Neural cell (in vitro differentiated cells): ENCODE results near the gene COQ10A. TPM values are rescaled to one million over a fixed set of nuclear protein-coding genes. Genes with fewer than 3 reads are reported as not detected.
A peak's percentile ranks its signal among the peaks of the same experiment; 100 is the strongest.

Experiments
- H2AFZ ChIP-seq: fragments of 200-600, 300-800 bp; sonication (generic), shearing (Covaris generic); 2 replicates; pipeline ENCODE4 v1.6.0; 2014; ENCODE audit warnings: low read depth, mild to moderate bottlenecking, antibody characterized with exemption, low read length, moderate library complexity
- H3F3A ChIP-seq: fragments of 200-600 bp; shearing (Covaris generic); 2 replicates; pipeline ENCODE4 v1.6.1; 2016; ENCODE audit warnings: mild to moderate bottlenecking, moderate library complexity, mixed read lengths, antibody characterized with exemption, low read length; ENCODE audit not compliant: insufficient read depth, poor library complexity, severe bottlenecking
- H3K27ac ChIP-seq: fragments of 200-600, 300-800 bp; sonication (generic), shearing (Covaris generic); 2 replicates; pipeline ENCODE4 v1.5.1; 2014; ENCODE audit warnings: mild to moderate bottlenecking, low read length, moderate library complexity
- H3K27me3 ChIP-seq: fragments of 300-800, 200-600 bp; sonication (generic), shearing (Covaris generic); 2 replicates; pipeline ENCODE4 v1.6.0; 2014; ENCODE audit warnings: mild to moderate bottlenecking, low read depth, low read length, moderate library complexity; ENCODE audit not compliant: insufficient read depth
- H3K36me3 ChIP-seq: fragments of 300-800, 200-600 bp; sonication (generic), shearing (Covaris generic); 2 replicates; pipeline ENCODE4 v1.5.1; 2014; ENCODE audit warnings: mild to moderate bottlenecking, antibody characterized with exemption, low read length, moderate library complexity; ENCODE audit not compliant: insufficient read depth
- H3K4me2 ChIP-seq: fragments of 300-800, 200-600 bp; sonication (generic), shearing (Covaris generic); 2 replicates; pipeline ENCODE4 v1.6.0; 2014; ENCODE audit warnings: mild to moderate bottlenecking, low read length
- H3K4me3 ChIP-seq: fragments of 300-800, 200-600 bp; sonication (generic), shearing (Covaris generic); 2 replicates; pipeline ENCODE4 v1.5.1; 2014; ENCODE audit warnings: mild to moderate bottlenecking, low read length, moderate library complexity
- H3K79me2 ChIP-seq: fragments of 200-600 bp; shearing (Covaris generic); replicated peaks from 2 replicates; pipeline ENCODE4 v1.6.0; 2014; ENCODE audit warnings: mild to moderate bottlenecking, low read length, moderate library complexity; ENCODE audit not compliant: insufficient read depth
- H3K9ac ChIP-seq: fragments of 300-800, 200-600 bp; sonication (generic), shearing (Covaris generic); 2 replicates; pipeline ENCODE4 v1.6.1; 2016; ENCODE audit warnings: mild to moderate bottlenecking, low read length, mixed read lengths
- H3K9me2 ChIP-seq: fragments of 200-600 bp; shearing (Covaris generic); 2 replicates; pipeline ENCODE4 v1.6.1; 2016; ENCODE audit warnings: mild to moderate bottlenecking, low read length, mixed read lengths; ENCODE audit not compliant: insufficient read depth
- H3K9me3 ChIP-seq: fragments of 200-600, 300-800 bp; sonication (generic), shearing (Covaris generic); 2 replicates; pipeline ENCODE4 v1.6.1; 2016; ENCODE audit warnings: mild to moderate bottlenecking, mixed run types, low read length, moderate library complexity, mixed read lengths
- H4K20me1 ChIP-seq: fragments of 200-600 bp; shearing (Covaris generic); 2 replicates; pipeline ENCODE4 v1.6.1; 2016; ENCODE audit warnings: mild to moderate bottlenecking, mixed run types; ENCODE audit not compliant: insufficient read depth
- EP300 ChIP-seq: fragments of 450-650 bp; conservative IDR thresholded peaks from 2 replicates; pipeline ENCODE4 v1.6.1; 2014; ENCODE audit warnings: antibody characterized with exemption, mild to moderate bottlenecking, moderate library complexity; ENCODE audit not compliant: poor library complexity, severe bottlenecking
- EZH2 ChIP-seq: fragments of 200-600, 300-800 bp; shearing (Covaris generic), sonication (generic); IDR thresholded peaks from 2 replicates; pipeline ENCODE4 v1.6.1; 2014; ENCODE audit warnings: antibody characterized with exemption, low read length, borderline replicate concordance, mild to moderate bottlenecking; ENCODE audit not compliant: insufficient read depth, poor library complexity, severe bottlenecking
- MXI1 ChIP-seq: fragments of 450-650 bp; conservative IDR thresholded peaks from 2 replicates; pipeline ENCODE4 v1.6.1; 2014; ENCODE audit warnings: antibody characterized with exemption, mild to moderate bottlenecking; ENCODE audit not compliant: poor library complexity, severe bottlenecking
- POLR2AphosphoS5 ChIP-seq: IDR thresholded peaks from 2 replicates; pipeline ENCODE4 v1.6.1; 2012
- RAD21 ChIP-seq: fragments of 450-650 bp; conservative IDR thresholded peaks from 2 replicates; pipeline ENCODE4 v1.6.1; 2014; ENCODE audit warnings: antibody characterized with exemption, mild to moderate bottlenecking, moderate library complexity
- SMC3 ChIP-seq: fragments of 450-650 bp; conservative IDR thresholded peaks from 2 replicates; pipeline ENCODE4 v1.6.1; 2014; ENCODE audit warnings: antibody characterized with exemption, mild to moderate bottlenecking, moderate library complexity; ENCODE audit not compliant: poor library complexity
- TAF1 ChIP-seq: IDR thresholded peaks from 2 replicates; pipeline ENCODE4 v1.6.1; 2012; ENCODE audit warnings: low read depth
- polyA plus RNA-seq: library from polyadenylated mRNA; depleted of rRNA; stranded (reverse); fragments of >200 nt; gene quantifications from 2 replicates; pipeline ENCODE4 v1.2.3, GENCODE V29; 2014
- TF ChIP-seq, protein P1 (sequence below): fragments of 450-650 bp; IDR thresholded peaks from 2 replicates; pipeline ENCODE4 v1.5.1; 2014; ENCODE audit warnings: antibody characterized with exemption, mild to moderate bottlenecking, moderate library complexity; ENCODE audit not compliant: poor library complexity, severe bottlenecking
- TF ChIP-seq, protein P2 (sequence below): IDR thresholded peaks from 2 replicates; pipeline ENCODE4 v1.6.1; 2012; ENCODE audit warnings: borderline replicate concordance

The COQ10A gene
- polyA plus RNA-seq, 1 donor from 2014 or later, result 56.5 TPM

DNA sequence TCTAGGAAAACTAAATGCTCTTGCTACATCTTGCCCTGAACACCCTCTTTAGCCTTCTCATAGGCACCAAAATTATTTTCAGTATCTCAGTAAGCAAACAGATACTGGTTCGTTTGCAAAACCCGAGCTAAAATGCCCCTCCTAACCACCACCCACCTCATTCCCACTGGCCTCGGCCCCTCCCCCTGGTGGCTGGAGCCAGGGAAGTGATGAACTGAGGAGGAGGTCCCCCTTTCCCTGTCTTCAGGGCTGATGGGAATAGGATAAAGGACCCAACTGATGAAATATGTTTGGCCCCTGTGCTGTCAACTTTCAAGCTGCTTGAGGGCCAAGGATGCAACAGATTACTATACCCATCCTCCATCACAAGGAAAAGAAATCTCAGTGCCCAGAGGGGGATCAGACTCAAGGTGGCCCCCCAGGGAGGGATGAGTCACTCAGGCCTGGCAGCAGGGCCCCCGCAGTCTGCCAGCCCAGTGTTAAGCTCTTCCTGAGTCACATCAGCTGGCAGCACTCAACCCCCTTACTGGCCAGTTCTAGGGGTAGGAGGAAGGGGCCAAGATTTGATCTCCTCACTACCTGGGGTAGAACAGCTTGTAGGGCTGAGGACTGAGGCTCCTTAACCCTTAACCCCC is 10.3 kb upstream of the COQ10A start:
- no peak overlapping the region for H2AFZ ChIP-seq
- peaks cover 7% of the 10 kb centered on the region for H3K36me3 ChIP-seq
- no peaks in the 10 kb centered on the region for H4K20me1 ChIP-seq
- H3K4me3 ChIP-seq, result peak overlapping the region; percentile 96
- H3K9me3 ChIP-seq, result no peaks in the 10 kb centered on the region
- H3F3A ChIP-seq, result no peaks in the 10 kb centered on the region
- peaks cover 21% of the 10 kb centered on the region for H3K79me2 ChIP-seq
- H3K9me2 ChIP-seq, result no peaks in the 10 kb centered on the region
- H3K4me2 ChIP-seq, result peak overlapping the region; percentile 90
- H3K9ac ChIP-seq, result peak overlapping the region; percentile 96
- no peaks in the 10 kb centered on the region for H3K27me3 ChIP-seq
- H3K27ac ChIP-seq, result no peak overlapping the region
- TF ChIP-seq RAD21 (no peak), EP300 (no peak)

DNA sequence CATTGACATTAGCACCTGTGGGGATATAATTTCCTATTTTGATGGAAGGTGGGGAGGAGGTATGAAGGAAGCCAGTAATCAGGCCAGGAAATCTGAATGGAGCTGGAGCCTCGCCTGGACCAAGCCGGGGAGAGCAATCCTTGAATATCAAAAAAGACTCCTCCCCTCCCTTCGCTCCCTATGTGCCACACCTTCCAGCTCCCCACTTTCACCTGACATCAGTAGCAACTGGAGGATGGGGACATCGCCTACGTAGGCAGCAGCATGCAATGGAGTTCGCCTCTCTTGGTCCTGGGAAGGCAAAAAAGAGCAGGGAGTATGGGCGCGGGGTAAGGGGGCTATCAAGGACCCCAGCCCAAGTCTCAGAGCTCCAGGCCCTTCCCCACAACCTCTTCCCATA is 9.7 kb upstream of the COQ10A start:
- Histone ChIP-seq H3K27ac (peak overlapping the region; percentile 80), H3K79me2 (peaks cover 21% of the 10 kb centered on the region), H3K9me3 (no peaks in the 10 kb centered on the region)

More for the DNA sequence above, 9.7 kb upstream of the COQ10A start:
- H3F3A ChIP-seq, result no peaks in the 10 kb centered on the region
- H3K36me3 ChIP-seq, result peaks cover 7% of the 10 kb centered on the region
- H3K4me3 ChIP-seq, result peak overlapping the region; percentile 96
- H3K4me2 ChIP-seq, result peak overlapping the region; percentile 90
- TF ChIP-seq, protein P1, sequence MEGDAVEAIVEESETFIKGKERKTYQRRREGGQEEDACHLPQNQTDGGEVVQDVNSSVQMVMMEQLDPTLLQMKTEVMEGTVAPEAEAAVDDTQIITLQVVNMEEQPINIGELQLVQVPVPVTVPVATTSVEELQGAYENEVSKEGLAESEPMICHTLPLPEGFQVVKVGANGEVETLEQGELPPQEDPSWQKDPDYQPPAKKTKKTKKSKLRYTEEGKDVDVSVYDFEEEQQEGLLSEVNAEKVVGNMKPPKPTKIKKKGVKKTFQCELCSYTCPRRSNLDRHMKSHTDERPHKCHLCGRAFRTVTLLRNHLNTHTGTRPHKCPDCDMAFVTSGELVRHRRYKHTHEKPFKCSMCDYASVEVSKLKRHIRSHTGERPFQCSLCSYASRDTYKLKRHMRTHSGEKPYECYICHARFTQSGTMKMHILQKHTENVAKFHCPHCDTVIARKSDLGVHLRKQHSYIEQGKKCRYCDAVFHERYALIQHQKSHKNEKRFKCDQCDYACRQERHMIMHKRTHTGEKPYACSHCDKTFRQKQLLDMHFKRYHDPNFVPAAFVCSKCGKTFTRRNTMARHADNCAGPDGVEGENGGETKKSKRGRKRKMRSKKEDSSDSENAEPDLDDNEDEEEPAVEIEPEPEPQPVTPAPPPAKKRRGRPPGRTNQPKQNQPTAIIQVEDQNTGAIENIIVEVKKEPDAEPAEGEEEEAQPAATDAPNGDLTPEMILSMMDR, result no peak
- TF ChIP-seq RAD21, result no peak
- TF ChIP-seq SMC3, result no peak
- TF ChIP-seq POLR2AphosphoS5, result no peak
- no peak for TF ChIP-seq EZH2
- TF ChIP-seq MXI1, result no peak
- TF ChIP-seq, protein P2, sequence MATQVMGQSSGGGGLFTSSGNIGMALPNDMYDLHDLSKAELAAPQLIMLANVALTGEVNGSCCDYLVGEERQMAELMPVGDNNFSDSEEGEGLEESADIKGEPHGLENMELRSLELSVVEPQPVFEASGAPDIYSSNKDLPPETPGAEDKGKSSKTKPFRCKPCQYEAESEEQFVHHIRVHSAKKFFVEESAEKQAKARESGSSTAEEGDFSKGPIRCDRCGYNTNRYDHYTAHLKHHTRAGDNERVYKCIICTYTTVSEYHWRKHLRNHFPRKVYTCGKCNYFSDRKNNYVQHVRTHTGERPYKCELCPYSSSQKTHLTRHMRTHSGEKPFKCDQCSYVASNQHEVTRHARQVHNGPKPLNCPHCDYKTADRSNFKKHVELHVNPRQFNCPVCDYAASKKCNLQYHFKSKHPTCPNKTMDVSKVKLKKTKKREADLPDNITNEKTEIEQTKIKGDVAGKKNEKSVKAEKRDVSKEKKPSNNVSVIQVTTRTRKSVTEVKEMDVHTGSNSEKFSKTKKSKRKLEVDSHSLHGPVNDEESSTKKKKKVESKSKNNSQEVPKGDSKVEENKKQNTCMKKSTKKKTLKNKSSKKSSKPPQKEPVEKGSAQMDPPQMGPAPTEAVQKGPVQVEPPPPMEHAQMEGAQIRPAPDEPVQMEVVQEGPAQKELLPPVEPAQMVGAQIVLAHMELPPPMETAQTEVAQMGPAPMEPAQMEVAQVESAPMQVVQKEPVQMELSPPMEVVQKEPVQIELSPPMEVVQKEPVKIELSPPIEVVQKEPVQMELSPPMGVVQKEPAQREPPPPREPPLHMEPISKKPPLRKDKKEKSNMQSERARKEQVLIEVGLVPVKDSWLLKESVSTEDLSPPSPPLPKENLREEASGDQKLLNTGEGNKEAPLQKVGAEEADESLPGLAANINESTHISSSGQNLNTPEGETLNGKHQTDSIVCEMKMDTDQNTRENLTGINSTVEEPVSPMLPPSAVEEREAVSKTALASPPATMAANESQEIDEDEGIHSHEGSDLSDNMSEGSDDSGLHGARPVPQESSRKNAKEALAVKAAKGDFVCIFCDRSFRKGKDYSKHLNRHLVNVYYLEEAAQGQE, result no peak
- no peak for TF ChIP-seq EP300
- TF ChIP-seq TAF1, result no peak
- no peaks in the 10 kb centered on the region for H3K9me2 ChIP-seq
- no peaks in the 10 kb centered on the region for H4K20me1 ChIP-seq
- H2AFZ ChIP-seq, result peak overlapping the region; percentile 57
- peak overlapping the region; percentile 96 for H3K9ac ChIP-seq
- no peaks in the 10 kb centered on the region for H3K27me3 ChIP-seq
